ENCODE data around the gene ANKK1.

GRCh38 chr11:113420808-113421207 lies 33.2 kb downstream of the ANKK1 start:
- no peak for TF ChIP-seq POLR2A (IDR thresholded peaks at IDR 0.05; ENCODE audit: low read depth, low read length)
- no peak for TF ChIP-seq TAF1 (IDR thresholded peaks at IDR 0.05; ENCODE audit: borderline replicate concordance, low read depth, low read length)
